Heart left ventricle (tissue), 13 donors: ENCODE measurements around the gene PRSS50.

Source experiments
- CTCF ChIP-seq, 12 donors: fragments of 200-600 bp; sonication (generic) in 4 of 12; IDR thresholded peaks; one replicate each; pipeline versions ENCODE4 v1.5.0 to v1.8.0; 2018 to 2022; ENCODE audit warnings: antibody characterized with exemption in 12 of 12, mild to moderate bottlenecking in 5 of 12
- POLR2A ChIP-seq, 2 donors: fragments of 450-650 bp; IDR thresholded peaks; one replicate each; pipeline ENCODE4 v1.6.1; 2017; ENCODE audit warnings: antibody characterized with exemption in 2 of 2, mild to moderate bottlenecking in 2 of 2, moderate library complexity in 2 of 2
- donor health status: ischemic (EF 13 %, LVEDD 7.1; RV severe dilation, severe dysfunction).
- donor health status: DM: no; HTN: yes; CAD: no.
- donor health status: DM: no; HTN: no; CAD: no.
- donor health status: ischemic (EF 25% LVEDD 6.9; RV normal size, moderate dysfunction).
- donor health status: ischemic (EF 25% LVEDD 5.7; RV mildly dilated, moderate dysfunction).
- donor health status: ischemic (EF 35%, LVEDD 5.7; RV mildly dilated, moderate dysfunction).
- donor health status: nonischemic (EF 11% LVEDD 7.7; RV severe dilation, severe dysfunction).
- donor health status: DM: yes; HTN: yes; CAD: no.
- donor health status: PGD.
- donor health status: ischemic (EF 29% LVEDD 5.4; RV normal size, mild dysfunction).
- donor health status: nonischemic (EF 23%, LVEDD 6.1; RV moderate dilation, normal function).

GRCh38 chr3:46734773-46735172 is 17.1 kb upstream of the PRSS50 start:
- TF ChIP-seq POLR2A (IDR thresholded peaks at IDR 0.05) (no peak), CTCF (IDR thresholded peaks at IDR 0.05) (no peak)
